GM18870 (cell line): ENCODE results near the gene ABCA4.

ENCODE experiments used
- ATAC-seq: cut with Tn5 transposase; IDR thresholded peaks from one replicate; pipeline ENCODE4 v1.9.1; 2021; ENCODE audit warnings: moderate library complexity; ENCODE audit not compliant: unreplicated experiment

The ABCA4 gene

DNA sequence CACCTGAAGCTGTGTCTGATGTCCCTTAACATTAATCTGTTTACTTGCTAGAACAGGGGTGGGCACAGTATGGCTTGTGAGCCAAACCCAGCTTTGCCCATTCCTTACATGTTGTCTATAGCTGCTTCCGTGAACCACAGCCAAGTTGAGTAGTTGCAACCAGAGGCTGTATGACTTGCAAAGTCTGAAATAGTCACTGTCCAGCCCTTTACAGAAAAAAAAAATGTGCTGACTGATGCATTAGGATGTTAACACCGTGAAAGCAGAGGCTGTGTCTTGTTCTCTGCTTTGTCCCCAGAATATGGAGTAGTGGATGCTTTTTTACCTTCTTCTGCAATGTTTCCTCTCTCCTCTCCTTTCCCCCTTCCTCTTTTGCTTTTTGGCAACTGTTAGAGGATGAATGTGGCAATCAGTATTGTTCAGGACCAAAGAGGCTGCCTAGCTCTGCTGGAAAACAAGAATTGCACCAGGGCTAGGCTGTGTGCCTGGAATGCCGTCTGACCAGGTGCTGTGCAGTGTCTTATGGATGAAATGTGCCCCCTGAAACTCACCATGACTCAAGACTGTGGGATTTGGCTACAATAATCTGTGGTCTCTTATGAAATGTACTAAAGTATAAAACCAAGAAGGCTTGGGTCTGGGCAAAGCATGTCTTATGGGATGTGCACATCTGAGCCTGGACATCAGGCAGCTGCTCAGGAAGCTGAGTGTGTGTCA is 132.2 kb downstream of the ABCA4 start:
- ATAC-seq: no peak

DNA sequence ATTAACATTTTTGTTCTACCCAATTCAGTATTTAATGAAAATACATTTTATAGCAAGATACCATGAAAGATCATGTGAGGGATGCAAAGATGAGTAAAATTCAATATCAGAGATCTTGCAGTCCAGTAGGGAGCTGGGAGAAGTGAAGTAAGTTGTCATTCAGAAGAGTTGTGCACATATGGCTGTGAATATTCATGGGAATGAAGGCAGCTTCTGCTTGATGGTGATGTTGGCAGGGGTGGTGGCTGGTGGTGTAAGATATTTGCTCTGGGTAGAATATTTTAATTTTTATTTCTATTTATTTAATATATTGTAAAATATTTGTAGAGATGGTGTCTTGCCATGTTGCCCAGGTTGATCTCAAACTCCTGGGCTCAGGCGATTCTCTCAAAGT is 139.7 kb downstream of the ABCA4 start:
- ATAC-seq: no peak

DNA sequence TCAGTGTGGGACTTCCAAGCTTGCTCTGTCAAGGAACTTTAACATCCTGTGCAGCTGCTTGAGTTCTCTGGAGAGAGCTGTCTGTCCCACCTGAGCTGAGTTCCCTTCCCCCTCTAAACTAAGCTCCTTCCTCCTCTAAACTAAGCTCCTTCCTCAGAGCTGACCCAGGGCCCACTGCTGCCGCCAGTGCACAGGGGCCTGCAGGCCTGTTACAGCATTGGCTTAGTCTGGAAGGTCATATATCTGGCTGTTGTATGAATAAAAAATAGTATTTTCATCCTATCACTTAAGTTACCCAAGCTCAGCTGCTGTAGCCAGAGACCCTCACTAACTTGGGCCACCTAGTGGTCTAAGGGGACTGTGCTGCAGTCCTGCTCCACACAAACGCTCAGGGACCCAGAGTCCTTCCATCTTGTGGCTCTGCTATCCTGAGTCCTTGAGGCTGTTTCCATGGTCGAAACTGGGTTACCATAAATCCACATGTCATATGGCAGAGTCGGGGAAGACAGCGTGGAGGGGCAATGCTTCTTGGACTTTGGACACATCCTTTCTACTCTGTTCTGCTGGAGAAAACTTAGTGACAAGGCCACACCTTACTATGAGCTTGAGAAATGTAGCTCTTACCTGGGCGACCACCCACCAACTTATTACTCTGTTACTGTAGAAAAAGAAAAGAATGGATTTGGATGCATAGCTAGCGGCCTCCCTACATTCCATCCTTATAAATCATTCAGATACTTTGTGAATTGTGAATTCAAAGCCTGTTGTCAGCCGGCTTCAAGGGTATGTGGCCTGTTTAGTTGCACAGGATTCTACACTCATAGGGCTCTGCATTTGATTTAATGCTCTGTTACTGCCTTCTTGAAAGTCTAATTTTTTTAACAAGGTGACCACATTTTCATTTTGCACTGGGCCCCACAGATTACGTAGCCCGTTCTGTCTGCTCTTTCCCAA is 140.4 kb downstream of the ABCA4 start:
- no peak for ATAC-seq

DNA sequence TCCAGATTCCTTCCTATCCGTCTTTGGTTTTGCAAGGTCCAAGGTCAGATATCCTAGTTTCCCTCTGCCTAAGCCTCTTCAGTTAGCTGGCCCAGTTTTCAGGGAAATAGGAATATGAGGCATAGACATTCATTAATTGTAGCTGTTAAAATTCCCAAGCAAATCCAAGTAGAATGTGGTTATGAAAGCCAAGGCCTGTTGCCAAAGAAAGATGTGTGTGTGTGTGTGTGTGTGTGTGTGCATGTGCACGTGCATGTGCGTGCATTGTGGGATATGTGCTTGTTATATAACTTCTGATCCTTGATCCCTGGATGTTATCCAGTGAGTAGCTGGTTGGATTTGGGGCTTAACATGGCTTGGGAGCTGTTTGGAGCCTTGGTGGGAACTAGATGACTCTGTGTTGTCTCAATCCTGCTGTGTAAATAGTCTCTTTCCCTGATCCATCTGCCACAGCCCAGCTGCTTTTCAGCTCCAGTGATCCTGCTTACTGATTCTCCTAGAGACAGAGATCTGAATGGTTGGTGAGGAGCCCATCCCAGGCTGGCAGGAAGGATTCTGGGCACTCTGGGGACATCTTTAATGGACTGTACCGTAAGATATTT is 141.1 kb downstream of the ABCA4 start:
- ATAC-seq: no peak

DNA sequence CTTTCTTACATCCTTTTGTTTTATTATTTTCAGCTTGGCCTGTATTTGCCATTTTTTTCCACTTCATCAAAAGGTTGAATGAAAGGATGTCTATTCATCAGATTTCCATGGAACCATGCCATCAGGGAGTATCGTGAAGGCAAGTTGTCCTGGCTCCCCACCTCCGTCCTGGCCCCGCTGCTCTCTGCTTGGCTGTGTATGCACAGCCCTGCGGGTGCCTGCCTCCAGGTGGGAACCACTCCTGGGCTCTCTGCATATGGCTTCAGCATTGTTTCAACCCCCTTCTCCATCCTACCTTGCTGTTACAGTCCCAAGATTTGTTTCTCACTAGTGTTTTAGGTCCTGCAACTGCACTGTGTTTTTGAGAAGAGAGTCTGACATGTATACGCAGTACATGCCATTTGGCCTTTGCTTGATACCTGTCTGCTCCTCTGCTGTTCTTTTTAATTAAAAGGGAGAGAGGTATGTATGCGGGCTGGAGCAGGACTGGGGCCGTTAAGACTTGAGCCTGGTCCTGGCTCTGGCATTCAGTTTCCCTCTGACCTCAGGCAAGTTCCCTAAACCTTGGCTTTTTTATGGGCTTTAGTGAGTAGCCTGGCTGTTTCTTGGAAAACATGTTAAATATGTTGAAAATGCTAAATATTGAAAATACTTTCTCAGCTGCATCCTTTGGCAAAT is 141.8 kb downstream of the ABCA4 start:
- ATAC-seq: no peak

DNA sequence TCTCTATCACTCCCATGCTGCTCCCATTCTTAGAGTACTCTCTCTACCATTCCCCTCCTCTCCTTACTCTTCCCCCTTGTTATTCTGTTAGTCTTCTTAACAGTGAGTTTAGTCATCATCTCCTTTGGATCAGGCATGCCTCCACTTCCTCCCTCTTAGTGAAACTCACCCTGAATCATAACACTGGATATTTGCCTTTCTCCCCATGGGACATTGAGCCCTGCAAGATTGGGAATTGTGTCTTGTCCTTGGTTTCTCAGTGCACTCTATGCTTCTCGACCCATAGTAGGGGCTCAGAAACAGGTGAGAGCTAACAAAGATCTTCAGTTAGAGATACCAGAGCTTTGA is 143.4 kb downstream of the ABCA4 start:
- ATAC-seq: no peak

DNA sequence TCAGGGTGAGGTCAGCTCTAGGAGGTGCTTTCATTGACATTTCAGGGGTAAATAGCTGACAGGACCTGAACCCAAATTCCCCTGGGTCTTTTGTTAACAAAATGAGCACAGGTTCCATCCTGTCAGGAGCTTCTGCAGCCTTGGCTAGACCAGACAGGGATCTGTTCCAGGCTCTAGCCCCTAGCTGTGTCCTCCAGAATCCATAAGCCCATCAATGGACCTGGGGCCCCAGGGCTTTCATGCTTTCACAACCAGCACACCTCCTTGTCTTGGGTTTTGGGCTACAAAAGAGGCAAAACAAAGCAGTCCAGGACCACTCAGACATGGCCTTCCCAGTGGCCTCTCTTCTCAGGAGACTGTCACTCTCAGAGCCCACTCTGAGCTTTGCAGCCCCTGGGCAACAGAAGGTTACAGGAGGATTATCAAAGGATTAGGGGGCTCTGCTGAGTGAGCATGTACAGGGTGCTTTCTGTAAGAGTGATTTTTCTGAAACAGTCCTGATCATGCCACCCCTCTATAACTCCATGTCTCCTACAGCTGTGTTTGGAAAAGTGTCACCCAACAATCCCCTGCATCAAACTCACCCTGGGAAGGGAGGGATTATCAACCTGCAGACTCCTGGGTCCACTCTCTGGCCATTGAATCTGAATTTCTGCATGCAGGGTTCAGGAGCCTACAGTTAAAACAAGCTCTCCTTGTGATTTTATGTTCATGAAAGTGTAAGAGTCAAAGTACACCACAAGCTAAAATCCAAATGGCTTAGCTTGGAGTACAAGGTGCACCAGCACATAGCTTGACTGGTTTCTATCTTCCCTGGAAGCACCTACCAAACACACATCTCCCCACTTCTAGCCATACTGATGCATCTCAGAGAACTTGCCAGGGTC is 144.0 kb downstream of the ABCA4 start:
- no peak for ATAC-seq

DNA sequence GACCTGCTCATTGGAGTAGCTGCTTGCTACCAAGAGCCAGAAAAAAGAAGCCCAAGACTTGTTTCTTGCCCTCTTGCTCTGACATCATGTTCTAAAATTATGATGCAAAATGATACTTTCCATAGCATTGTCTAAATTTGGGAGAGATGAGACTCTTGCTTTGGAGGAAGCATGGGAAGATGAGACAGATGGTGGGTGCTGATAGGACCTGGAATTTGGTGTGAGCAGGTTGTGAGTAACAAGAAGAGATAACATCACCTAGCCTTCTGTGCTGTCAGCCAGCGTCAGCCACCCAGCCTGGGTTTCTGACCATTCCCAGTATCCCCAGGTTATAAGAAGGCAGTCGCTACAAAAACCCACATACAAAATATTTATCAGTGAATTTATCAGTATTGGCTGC is 144.7 kb downstream of the ABCA4 start:
- ATAC-seq: no peak

DNA sequence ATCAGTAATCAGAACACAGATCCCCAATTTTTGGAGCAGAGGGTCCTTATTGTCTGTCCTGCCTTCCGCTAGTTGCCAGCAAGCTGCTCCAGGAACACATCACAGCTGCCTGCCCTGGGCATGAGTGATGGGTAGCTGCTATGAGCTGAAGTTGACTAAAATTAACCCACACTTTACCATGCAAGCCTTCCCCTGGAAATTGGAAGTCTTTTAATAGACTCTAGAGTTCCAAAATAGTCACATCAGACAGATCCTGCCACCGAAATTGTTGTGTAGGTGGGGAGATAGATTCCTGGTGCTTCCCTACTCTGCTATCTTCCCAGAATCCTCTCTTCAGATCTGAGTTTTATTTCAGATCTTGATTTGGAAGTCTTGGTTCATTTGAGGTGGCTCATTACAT is 148.6 kb downstream of the ABCA4 start:
- ATAC-seq: no peak

DNA sequence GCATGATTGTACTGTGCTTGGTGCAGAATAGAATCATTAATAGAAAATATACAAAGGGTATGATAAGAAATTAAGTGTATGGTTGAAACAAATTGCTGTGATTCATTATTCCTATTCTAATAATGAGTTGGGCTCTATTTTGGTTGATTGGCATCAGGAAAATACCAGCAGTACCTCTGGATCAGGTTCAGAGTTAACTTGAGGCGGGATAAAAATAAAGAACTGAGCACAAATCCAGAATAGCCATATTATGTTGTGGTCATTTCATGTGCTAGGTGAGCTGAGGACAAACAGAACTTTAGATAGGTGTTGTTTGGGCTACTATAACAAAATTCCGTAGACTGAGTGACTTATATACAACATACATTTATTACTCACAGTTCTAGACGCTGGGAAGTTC is 151.1 kb downstream of the ABCA4 start:
- no peak for ATAC-seq

DNA sequence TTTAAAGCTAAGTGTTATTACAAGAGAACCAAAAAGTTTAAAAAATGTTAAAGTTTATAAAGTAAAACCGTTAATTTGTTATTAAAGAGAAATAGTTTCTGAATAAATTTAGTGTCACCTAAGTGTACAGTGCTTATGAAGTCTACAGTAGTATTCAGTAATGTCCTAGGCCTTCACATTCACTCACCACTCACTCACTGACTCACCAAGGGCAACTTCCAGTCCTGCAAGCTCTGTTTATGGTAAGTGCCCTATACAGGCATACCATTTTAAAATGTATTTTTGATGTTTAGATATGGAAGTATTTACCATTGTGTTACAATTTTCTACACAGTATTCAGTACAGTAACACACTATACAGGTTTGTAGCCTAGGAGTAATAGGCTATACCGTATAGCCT is 151.6 kb downstream of the ABCA4 start:
- ATAC-seq: no peak

DNA sequence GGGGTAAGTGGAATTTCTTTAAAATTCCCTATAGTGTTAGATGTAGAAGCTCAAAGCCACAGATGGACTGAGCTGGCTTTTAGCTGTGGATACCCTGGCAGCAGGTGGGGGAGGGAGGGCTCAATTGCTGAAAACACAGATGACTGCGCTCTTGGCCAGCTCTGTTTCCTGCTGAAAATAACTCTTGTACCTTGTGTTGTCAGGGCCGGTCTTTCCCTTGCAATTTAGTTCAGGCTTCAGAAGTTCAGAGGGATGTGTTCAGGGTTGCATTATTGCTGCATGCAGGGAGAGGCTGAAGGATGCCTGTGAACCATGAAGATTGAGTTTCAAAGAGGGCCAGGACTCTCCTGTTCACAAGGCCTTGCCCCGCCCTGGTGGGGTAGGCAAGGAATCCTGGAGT is 153.6 kb downstream of the ABCA4 start:
- no peak for ATAC-seq

DNA sequence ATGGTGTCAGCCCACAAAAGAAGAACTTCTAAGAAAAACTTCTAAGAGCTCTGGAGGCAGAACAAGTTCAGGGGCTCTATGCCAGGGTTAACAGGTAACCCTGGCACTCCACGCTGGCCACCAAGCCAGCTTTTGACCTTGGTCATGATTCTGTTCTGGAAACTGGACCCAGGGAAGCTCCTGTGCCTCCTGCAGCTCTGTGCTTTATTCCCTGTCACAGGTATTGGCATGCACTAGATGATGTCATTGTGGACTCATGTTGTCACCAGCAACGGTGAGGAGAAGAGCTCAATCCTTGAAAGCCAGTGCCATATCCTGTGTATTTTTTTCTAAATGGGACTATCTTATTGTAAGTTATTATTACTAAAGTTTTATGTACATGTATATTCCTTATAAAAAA is 155.1 kb downstream of the ABCA4 start:
- no peak for ATAC-seq

DNA sequence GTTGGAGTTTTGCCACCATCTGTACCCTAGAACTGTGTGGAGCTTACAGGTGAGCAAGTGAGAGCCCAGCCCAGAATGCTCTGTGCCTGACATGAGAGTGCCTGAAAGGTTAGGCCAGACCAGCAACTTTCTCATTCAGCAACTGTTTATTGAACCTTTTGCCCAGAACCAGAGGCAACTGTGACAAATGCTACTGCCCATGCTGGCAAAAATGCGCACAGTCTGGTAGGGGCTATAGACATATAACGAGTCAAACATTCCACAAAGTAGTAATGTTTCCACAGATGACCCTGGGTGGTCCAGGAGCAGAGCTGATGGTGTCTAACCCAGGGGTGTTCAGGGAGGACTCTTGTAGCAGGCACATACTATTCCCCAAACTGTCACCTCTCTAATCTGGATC is 155.7 kb downstream of the ABCA4 start:
- no peak for ATAC-seq

DNA sequence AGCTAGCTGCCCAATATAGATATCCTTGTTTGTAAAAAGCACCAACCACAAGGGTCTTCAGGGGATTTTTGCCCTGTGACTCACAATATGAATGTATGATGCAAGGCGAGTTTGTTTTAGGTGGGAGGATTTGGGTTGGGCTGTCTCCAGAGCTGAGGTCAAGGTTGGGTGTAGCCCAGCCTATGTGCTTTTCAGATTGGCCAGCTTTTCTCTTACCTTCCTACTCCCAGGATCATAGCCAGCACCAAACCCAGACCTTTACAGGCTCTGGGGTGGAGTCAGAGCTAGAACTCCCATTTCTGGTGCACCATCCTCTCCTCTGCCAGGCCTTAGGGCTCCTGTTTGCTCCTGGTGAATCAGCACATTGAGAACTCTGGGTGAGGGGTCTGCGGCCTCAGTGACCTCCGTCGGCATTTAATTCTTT is 156.2 kb downstream of the ABCA4 start:
- no peak for ATAC-seq

DNA sequence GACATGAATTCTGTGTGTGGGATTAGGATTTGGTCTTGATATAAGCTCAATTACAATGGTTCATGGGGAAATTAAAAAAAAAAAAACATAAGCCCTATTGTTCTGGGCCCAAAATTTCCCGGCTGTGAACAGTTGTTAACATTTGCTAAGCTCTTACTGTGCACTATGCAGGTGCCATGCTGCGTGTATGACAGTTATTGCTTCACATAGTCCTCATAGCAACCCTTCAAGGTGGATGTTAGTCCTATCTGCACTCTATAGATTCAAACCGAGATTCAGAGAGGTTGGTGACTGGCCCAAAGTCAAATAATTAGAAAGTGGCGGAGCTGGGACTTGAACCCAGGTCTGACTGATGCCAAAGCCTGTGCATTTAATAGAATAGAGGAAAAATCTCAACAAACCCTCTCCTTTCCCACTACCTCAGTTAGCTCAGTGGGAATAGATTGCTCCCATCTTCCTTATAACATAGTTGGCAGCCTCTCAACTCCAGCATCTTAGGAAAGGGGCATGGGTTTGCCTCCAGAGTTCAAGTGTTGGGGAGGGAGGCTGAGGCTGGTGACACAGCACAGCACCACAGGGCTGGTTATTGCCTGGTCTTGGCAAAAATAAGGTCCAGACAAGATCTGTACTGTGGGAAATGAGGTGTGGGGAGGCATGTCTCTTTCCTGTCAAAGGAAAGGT is 156.7 kb downstream of the ABCA4 start:
- no peak for ATAC-seq

DNA sequence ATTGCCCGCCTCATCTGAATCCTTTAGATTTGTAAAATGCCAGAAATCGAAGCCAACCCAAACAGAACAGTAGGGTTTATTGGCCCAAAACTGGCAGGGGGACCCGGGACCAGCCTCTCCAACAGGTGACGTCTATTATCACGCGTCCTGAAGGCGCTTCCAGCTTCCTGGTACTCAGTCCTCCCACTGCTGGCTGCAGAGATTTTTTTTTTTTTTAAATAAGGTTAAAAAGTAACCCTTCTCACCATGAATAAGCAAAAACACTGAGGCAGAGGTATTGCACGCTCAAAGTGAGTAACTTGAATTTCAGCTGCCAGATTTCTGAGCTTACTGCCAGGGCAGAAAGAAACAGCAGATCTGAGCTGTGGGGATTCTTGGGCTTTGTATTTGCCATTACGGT is 157.4 kb downstream of the ABCA4 start:
- no peak for ATAC-seq

DNA sequence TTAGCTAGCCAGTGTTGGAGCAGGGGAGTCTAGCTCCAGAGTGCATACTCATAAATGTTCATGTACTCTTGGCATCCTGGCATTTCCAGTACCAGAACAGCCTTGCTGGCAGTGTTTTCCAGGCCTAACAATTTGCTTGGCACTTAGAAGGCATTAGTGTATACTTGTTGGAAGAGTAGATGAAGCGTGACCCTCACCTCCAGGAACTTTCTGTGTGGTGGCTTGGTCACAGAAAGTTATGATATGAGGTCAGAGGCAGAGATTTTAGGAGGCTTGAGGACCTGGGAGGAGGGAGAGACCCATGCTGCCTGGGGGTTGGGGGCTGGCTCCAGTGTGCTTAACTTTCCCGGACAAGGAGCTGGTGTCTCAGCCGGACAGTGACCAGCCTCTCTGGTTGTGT is 159.0 kb downstream of the ABCA4 start:
- no peak for ATAC-seq

DNA sequence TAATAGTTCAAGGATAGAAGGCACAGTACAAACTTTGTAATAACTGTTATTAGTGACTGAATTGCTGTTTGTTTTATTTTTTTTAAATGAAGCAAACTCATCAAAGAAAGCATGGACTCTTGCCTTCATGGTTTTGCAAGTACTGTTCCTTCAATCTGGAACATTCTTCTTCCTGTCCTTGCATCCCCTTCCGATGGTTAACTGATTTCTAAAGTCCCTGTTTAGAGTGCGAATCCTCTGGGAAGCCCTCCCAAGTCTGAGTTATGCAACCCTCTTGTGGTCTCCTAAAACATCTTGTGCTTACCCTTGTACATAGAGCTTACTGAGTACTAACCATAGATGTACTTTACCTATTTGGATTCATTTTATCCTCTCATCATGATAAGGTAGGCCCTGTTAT is 159.5 kb downstream of the ABCA4 start:
- no peak for ATAC-seq

DNA sequence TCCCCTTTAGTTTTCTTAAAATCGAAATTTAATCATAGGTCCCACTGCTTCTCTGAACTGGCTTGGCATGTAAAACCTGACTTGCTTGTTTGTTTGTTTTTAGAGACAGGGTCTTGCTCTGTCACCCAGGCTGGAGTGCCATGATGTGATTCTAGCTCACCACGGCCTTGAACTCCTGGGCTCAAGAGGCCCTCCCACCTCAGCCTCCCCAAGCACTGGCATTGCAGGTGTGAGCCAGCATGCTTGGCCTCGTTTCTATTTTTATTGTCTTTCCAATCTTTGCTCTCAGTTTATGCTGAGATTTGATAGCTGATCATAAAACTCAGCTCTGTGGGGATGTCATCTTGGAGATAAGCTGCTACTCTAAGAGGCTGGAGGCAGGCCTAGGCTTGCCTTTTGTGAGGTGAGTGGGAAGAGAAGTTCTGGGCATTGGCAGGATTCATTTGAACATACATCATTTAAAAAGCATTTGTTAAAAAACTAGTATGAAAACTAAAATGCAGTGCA is 160.3 kb downstream of the ABCA4 start:
- ATAC-seq: no peak
